Activated naive CD8-positive, alpha-beta T cell treated with anti-CD3 and anti-CD28 coated beads, Interleukin-2, amount 10 ng/mL, durations not matched to agents 7 days and 5 days (primary cell): ENCODE measurements around the gene ADH6. TPM values are rescaled to one million over a fixed set of nuclear protein-coding genes. Genes with fewer than 3 reads are reported as not detected.
"Not testable (repeated sequence)": the region's sequence is repeated elsewhere in the genome, so short reads cannot be mapped to it uniquely, and the experiment has no call there.

ENCODE experiments used
- ATAC-seq: fragments of 150-1000 bp; cut with Tn5 transposase; one replicate; pipeline ENCODE4 v1.10.0; 2021; ENCODE audit warnings: low read depth, moderate library complexity
- POLR2A ChIA-PET: fragments of 350-600 bp; sonication (Branson Sonifier 250); formaldehyde crosslinking; loops from one replicate; lab custom pipeline; 2021; ENCODE audit warnings: antibody characterized with exemption; lab: Charles Lee
- DNase-seq: peaks from one replicate; pipeline ENCODE4 v3.0.0; 2021
- H3K27ac Mint-ChIP-seq: one replicate; pipeline ENCODE4 v1.8.0; 2022; ENCODE audit warnings: mild to moderate bottlenecking, mixed read lengths
- H3K27me3 Mint-ChIP-seq: one replicate; pipeline ENCODE4 v1.8.0; 2022; ENCODE audit warnings: mild to moderate bottlenecking, moderate library complexity, mixed read lengths
- H3K36me3 Mint-ChIP-seq: one replicate; pipeline ENCODE4 v1.8.0; 2021; ENCODE audit warnings: mild to moderate bottlenecking, mixed read lengths
- H3K4me1 Mint-ChIP-seq: one replicate; pipeline ENCODE4 v1.8.0; 2021; ENCODE audit warnings: mixed read lengths
- H3K4me3 Mint-ChIP-seq: one replicate; pipeline ENCODE4 v1.8.0; 2022; ENCODE audit warnings: mild to moderate bottlenecking, moderate library complexity, mixed read lengths
- H3K9me3 Mint-ChIP-seq: one replicate; pipeline ENCODE4 v1.8.0; 2021; ENCODE audit warnings: mixed read lengths
- total RNA-seq, 2 experiments: library from RNA; stranded (reverse); gene quantifications; one replicate each; pipeline ENCODE4 v1.2.3, GENCODE V29; 2021

ADH6 gene
- total RNA-seq, result not detected

DNA sequence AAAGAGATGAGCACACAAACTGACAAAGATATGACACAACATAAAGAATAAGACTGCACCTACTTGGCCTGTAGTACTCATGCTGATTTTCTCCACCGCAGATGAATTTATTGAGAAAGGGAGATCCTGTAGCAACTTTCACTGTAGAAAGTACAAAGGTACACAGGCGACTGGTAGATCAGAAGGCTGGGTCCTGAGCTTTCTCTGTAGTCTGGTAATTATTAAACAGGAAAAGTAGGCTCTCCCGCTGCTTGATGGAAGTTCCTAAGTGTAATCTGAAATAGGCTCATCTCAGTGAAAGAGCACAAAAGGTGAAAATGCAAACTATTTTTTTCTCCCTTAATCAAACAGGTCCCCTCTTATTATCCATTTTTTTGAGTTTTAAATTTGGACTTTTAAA lies at the start of gene ADH6:
Gene ADH6 (minus strand): TSS at position 175 of the 400 bp plus-strand sequence. CDS start 94 bp downstream, at position 81.
- DNase-seq (no peak), ATAC-seq (no peak)
- H3K27me3 Mint-ChIP-seq, result peaks cover 2% of the 10 kb centered on the region
- POLR2A ChIA-PET, result no interaction called here
- H3K27ac Mint-ChIP-seq, result no peak within 1 kb of the TSS
- no peak within 1 kb of the TSS for H3K4me3 Mint-ChIP-seq
- no peaks in the 10 kb centered on the region for H3K36me3 Mint-ChIP-seq
- H3K4me1 Mint-ChIP-seq, result no peaks in the 10 kb centered on the region
- H3K9me3 Mint-ChIP-seq, result peaks cover 6% of the 10 kb centered on the region

DNA sequence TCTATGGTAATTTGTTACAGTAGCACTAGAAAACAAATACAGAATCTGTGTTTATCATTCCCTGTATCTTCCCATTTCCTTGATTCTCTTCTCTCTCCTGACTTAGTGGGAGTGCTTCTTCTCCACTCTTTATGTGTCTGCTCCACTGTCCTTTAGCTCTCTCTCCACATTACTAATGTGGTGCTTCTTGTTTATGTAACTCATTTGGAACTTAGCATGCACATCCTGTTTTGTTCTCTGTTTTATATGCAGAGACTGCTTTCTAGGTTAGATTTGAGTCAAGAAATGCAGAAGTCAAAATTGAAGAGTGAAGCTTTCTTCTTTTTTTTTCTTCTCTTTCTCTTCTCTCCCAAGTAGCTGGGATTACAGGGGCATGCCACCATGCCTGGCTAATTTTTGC lies 45.9 kb upstream of the ADH6 start:
- no peaks in the 10 kb centered on the region for H3K36me3 Mint-ChIP-seq
- H3K4me3 Mint-ChIP-seq, result no peak overlapping the region
- H3K27ac Mint-ChIP-seq, result no peak overlapping the region
- ATAC-seq, result no peak
- POLR2A ChIA-PET, result no interaction called here
- H3K9me3 Mint-ChIP-seq, result peaks cover 7% of the 10 kb centered on the region
- DNase-seq, result no peak
- H3K27me3 Mint-ChIP-seq, result no peaks in the 10 kb centered on the region
- H3K4me1 Mint-ChIP-seq, result no peaks in the 10 kb centered on the region

DNA sequence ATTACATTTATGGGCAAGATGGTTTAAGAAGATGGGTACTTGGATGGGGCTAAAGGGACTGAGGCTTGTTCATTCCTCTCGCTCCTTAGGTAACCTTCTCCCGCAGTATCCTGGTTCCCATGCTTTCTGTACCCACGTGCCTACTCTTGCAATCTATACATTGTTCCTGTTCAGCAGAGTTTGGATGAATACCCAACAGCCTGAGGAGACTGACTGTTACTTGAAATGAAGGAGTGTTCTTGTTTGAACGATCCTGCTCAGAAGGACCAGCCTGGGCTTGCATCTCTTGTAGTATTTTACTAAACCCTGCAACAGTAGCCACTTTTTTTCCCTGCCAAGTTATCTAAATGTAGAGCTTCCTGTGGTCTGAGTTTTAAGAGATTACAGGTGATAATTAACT lies 33.7 kb upstream of the ADH6 start:
- POLR2A ChIA-PET, result no interaction called here
- Mint-ChIP-seq H3K9me3 (peaks cover 3% of the 10 kb centered on the region), H3K36me3 (no peaks in the 10 kb centered on the region), H3K27ac (no peak overlapping the region), H3K4me3 (no peak overlapping the region), H3K4me1 (no peaks in the 10 kb centered on the region), H3K27me3 (no peaks in the 10 kb centered on the region)
- no peak for DNase-seq
- ATAC-seq, result no peak

DNA sequence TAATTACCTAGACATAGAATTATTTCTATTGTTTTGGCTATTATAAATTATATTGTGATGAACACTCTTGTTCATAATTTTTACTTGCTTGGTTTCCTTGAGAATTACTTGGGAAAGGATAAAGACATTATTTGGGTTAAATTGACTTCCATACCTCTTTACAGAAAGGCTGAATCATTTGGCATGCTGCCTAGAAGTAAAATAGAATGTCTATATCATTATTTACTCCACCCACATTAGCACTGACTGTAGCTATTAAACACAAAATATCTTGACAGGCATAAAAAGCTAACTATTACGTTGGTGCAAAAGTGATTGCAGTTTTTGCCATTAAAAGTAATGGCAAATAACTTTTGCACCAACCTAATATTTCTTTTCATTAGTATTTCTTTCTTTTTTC lies 29.7 kb upstream of the ADH6 start:
- POLR2A ChIA-PET, result no interaction called here
- H3K9me3 Mint-ChIP-seq, result no peaks in the 10 kb centered on the region
- H3K4me1 Mint-ChIP-seq, result no peaks in the 10 kb centered on the region
- H3K36me3 Mint-ChIP-seq, result no peaks in the 10 kb centered on the region
- H3K27me3 Mint-ChIP-seq, result no peaks in the 10 kb centered on the region
- ATAC-seq, result no peak
- H3K27ac Mint-ChIP-seq, result no peak overlapping the region
- no peak for DNase-seq
- no peak overlapping the region for H3K4me3 Mint-ChIP-seq

DNA sequence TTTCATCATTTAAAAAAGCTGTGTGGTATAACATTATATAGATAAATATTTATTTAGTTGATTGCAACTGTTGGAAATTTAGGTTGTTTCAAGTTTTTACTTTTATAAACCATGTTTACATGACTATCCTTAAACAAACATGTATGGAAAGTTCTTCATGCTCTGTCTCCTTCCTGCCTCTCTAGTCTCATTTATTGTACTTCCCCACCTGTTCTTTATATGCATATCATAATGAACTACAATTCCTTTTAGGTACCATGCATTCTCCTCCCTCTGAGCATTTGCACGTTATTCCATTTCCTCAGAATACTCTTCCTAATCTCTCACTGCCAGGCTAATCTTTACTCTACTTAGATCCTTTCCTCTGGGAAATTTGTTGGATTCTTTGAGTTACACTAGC lies 16.9 kb upstream of the ADH6 start:
- no peak overlapping the region for H3K4me3 Mint-ChIP-seq
- POLR2A ChIA-PET, result no interaction called here
- DNase-seq, result no peak
- H3K27me3 Mint-ChIP-seq, result peaks cover 2% of the 10 kb centered on the region
- H3K9me3 Mint-ChIP-seq, result peaks cover 4% of the 10 kb centered on the region
- H3K36me3 Mint-ChIP-seq, result no peaks in the 10 kb centered on the region
- ATAC-seq, result no peak
- H3K4me1 Mint-ChIP-seq, result no peaks in the 10 kb centered on the region
- H3K27ac Mint-ChIP-seq, result no peak overlapping the region

DNA sequence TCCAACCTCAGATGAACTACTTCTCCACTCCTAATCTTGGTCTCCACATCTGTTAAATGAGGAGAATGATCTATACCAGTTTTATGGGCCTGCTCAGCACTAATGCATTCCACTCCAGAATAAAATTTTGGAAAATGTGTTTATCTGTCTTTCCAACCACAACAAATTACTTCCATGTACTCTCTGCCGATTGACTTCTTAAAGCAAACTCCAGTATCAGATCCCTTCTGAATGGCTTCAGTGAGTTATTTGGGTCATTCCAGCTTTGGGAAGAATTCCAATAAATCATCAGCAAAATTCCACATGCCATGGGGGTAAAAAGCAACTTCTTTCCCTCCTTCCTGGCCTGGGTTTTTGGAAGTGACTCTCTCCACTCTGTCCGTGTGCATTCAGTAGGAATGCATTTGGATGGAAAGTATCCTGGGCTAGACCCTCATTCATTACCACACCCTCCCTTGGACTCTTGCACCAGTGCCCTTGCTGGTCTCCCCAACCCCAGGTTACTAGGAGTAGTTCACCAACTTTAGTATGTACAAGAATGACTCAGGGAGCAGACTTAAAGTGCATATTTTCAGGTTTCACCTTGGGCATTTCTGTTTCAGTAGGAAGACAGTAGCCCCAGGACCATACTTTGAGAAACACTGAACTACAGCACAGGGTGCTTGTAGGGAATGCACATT lies 15.4 kb upstream of the ADH6 start:
- Mint-ChIP-seq H3K9me3 (peaks cover 6% of the 10 kb centered on the region), H3K4me1 (no peaks in the 10 kb centered on the region), H3K27ac (no peak overlapping the region), H3K36me3 (no peaks in the 10 kb centered on the region), H3K4me3 (no peak overlapping the region), H3K27me3 (no peaks in the 10 kb centered on the region)
- DNase-seq, result no peak
- POLR2A ChIA-PET, result no interaction called here
- no peak for ATAC-seq

DNA sequence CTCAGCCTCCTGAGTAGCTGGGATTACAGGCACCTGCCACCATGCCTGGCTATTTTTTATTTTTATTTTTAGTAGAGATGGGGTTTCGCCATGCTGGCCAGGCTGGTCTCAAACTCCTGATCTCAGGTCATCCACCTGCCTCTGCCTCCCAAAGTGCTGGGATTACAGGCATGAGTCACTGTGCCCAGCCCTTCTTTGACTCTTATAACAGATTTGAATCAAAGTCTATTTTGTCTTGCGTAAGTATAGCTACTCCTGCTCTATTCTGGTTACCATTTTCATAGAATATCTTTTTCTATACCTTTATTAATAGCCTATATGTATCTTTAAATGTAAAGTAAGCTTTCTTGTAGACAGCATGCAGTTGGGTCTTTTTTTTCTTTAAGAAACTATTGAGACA lies 14.4 kb upstream of the ADH6 start:
- H3K4me3 Mint-ChIP-seq, POLR2A ChIA-PET, H3K36me3 Mint-ChIP-seq, H3K27ac Mint-ChIP-seq, ATAC-seq, DNase-seq, H3K9me3 Mint-ChIP-seq, H3K4me1 Mint-ChIP-seq, H3K27me3 Mint-ChIP-seq: not testable (repeated sequence)

DNA sequence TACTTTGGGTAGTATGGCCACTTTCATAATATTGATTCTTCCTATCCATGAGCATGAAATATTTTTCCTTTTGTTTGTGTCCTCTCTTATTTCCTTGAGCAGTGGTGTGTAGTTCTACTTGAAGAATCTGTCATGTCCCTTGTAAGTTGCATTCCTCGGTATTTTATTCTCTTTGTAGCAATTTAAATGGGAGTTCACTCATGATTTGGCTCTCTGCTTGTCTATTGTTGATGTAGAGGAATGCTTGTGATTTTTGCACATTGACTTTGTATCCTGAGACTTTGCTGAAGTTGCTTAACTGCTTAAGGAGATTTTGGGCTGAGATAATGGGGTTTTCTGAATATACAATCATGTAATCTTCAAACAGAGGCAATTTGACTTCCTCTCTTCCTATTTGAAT lies 9.7 kb upstream of the ADH6 start:
- H3K4me1 Mint-ChIP-seq, H3K9me3 Mint-ChIP-seq, H3K4me3 Mint-ChIP-seq, H3K36me3 Mint-ChIP-seq, ATAC-seq, H3K27me3 Mint-ChIP-seq, POLR2A ChIA-PET, H3K27ac Mint-ChIP-seq, DNase-seq: not testable (repeated sequence)

DNA sequence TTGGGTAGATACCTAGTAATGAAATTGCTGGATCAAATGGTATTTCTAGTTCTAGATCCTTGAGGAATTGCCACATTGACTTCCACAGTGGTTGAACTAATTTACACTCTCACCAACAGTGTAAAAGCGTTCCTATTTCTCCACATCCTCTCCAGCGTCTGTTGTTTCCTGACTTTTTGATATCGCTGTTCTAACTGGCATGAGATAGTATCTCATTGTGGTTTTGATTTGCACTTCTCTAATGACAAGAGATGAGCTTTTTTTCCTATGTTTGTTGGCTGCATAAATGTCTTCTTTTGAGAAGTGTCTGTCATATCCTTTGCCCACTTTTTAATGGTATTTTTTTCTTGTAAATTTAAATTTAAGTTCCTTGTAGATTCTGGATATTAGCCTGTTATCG lies 8.6 kb upstream of the ADH6 start:
- ATAC-seq, H3K27me3 Mint-ChIP-seq, POLR2A ChIA-PET, H3K9me3 Mint-ChIP-seq, DNase-seq, H3K4me3 Mint-ChIP-seq, H3K27ac Mint-ChIP-seq, H3K36me3 Mint-ChIP-seq, H3K4me1 Mint-ChIP-seq: not testable (repeated sequence)

DNA sequence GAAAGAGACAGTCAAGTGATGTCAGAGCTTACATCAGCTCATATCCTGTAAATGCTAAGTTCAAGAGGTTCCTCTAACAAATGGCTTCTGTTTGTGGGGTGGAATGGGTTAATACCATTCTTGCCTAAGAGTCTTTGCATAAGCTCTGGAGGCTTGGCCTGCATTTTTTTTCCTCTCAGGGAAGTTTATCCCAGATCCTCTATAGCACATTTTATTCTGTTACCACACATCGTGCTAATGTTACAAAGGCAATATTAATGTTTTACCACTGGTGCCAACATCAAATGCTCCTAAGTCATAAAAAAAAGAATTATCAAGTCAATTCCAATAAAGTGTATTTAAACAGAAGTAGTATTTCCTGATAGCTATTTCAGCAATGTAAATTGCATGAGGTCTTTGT lies 2.9 kb upstream of the ADH6 start:
- POLR2A ChIA-PET, result no interaction called here
- DNase-seq (no peak), ATAC-seq (no peak)
- Mint-ChIP-seq H3K27ac (no peak overlapping the region), H3K27me3 (no peaks in the 10 kb centered on the region), H3K36me3 (no peaks in the 10 kb centered on the region), H3K4me3 (no peak overlapping the region), H3K4me1 (no peaks in the 10 kb centered on the region), H3K9me3 (peaks cover 6% of the 10 kb centered on the region)

DNA sequence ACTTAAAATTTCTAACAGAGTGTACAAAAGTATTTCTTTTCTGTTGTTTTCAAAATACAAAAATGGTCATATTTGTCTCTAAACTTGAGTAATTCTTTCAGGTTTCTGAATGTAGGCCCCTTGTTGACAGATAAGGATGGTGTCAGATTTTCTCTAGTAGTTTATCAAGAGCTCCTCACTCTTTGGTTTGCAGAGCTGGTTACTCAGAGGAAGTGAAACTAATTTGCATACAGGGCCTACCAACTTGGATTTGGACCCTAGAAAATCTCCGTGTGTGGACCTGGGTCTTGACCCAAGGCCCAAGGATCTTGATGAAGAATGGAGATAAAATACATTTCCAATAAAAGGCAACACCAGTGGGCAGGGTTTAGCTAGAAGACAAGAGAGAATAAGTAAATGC lies 433 bp upstream of the ADH6 start:
- H3K27me3 Mint-ChIP-seq, result peaks cover 2% of the 10 kb centered on the region
- H3K36me3 Mint-ChIP-seq, result no peaks in the 10 kb centered on the region
- ATAC-seq (no peak), DNase-seq (no peak)
- H3K27ac Mint-ChIP-seq, result no peak overlapping the region
- POLR2A ChIA-PET, result no interaction called here
- no peaks in the 10 kb centered on the region for H3K4me1 Mint-ChIP-seq
- H3K4me3 Mint-ChIP-seq, result no peak overlapping the region
- H3K9me3 Mint-ChIP-seq, result peaks cover 6% of the 10 kb centered on the region

DNA sequence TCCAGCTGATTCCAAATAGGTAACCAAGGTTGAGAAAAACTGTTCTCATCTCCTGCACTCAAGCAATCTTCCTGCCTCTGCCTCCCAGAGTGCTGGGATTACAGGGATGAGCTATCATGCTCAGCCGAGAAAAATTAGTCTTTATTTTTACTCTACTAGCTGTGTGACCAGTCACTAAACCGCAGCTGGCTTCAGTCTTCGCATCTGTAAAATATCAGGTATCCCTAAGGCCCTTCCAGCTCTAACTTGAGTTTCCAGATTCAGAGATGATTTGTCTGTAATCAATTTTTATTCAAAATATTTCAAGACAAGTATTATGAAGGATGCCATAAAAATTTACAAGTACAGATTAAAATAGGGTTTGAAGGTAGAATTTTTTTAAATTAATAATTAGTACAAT lies 3.5 kb downstream of the ADH6 start:
- Mint-ChIP-seq H3K4me3 (no peak overlapping the region), H3K36me3 (no peaks in the 10 kb centered on the region), H3K27ac (no peak overlapping the region), H3K4me1 (no peaks in the 10 kb centered on the region), H3K9me3 (peaks cover 5% of the 10 kb centered on the region), H3K27me3 (peaks cover 2% of the 10 kb centered on the region)
- DNase-seq (no peak), ATAC-seq (no peak)
- POLR2A ChIA-PET, result no interaction called here

DNA sequence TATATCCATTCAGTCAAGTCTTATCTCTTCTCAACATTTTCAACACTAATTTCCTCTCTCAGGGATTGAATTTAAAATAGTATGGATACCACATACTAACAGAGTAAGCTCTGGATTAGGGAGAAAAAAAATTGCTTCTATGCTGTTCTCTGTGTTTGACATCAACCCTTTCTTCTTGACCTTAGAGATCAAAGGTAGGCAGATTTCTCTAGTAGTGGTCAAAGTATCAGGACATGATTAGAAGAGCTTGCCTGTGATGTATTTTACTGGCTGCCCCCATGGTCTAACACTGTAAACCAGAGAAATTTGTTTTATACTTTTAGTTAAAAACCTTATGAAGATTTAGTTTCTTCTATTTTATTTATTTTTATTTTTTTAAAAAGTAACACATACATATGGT lies 8.3 kb downstream of the ADH6 start:
- POLR2A ChIA-PET, result no interaction called here
- DNase-seq (no peak), ATAC-seq (no peak)
- Mint-ChIP-seq H3K27me3 (peaks cover 2% of the 10 kb centered on the region), H3K27ac (no peak overlapping the region), H3K36me3 (no peaks in the 10 kb centered on the region), H3K4me1 (no peaks in the 10 kb centered on the region), H3K9me3 (no peaks in the 10 kb centered on the region), H3K4me3 (no peak overlapping the region)

DNA sequence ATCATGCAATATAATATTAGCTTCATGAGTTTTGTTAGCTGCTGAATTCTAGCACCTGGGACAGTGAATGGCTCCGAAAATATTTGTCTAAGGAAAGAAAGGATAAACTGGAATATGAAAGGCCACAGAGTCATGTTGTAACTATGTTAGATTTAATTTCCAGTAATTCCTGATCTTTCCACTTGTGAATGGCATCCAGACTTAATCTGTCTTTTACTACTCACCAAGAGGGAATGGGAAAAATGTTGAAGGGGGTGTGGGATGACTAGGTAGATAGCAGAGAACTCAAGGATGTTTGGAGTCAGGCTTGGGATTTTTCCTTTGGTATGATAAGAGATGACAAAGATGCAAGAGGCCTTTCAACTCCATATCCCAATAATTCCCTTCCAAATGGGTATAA lies 9.4 kb downstream of the ADH6 start:
- H3K4me1 Mint-ChIP-seq, result no peaks in the 10 kb centered on the region
- no peaks in the 10 kb centered on the region for H3K36me3 Mint-ChIP-seq
- ATAC-seq, result no peak
- POLR2A ChIA-PET, result no interaction called here
- no peak overlapping the region for H3K4me3 Mint-ChIP-seq
- H3K27ac Mint-ChIP-seq, result no peak overlapping the region
- DNase-seq, result no peak
- H3K27me3 Mint-ChIP-seq, result no peaks in the 10 kb centered on the region
- H3K9me3 Mint-ChIP-seq, result no peaks in the 10 kb centered on the region

DNA sequence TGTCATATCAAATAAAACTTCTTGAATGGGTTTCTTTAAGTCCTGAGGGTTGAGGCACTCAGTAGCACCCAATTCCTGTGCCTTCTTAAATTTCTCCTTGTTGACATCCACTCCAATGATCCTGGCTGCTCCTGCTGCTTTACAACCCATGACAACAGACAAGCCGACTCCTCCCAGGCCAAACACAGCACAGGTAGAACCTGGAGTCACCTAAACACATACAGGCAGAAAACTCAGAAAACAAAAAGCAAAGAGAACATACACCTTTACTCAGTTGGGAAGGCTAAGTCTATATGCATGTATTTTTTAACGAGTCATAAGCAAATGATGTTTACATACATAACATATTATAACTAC lies 10.3 kb downstream of the ADH6 start:
- no peak for ATAC-seq
- no peak for DNase-seq
- Mint-ChIP-seq H3K4me3 (no peak overlapping the region), H3K4me1 (no peaks in the 10 kb centered on the region), H3K27ac (no peak overlapping the region), H3K36me3 (no peaks in the 10 kb centered on the region), H3K27me3 (no peaks in the 10 kb centered on the region), H3K9me3 (no peaks in the 10 kb centered on the region)
- POLR2A ChIA-PET, result no interaction called here
